Measurements from ENCODE around the gene KRT38.
"Not testable (repeated sequence)": the region's sequence is repeated elsewhere in the genome, so short reads cannot be mapped to it uniquely, and the experiment has no call there.

KRT38 gene

GRCh38 chr17:41457676-41458075 lies 16.9 kb upstream of the KRT38 start:
- DNase-seq, result no peak

GRCh38 chr17:41456204-41456603 lies 15.4 kb upstream of the KRT38 start:
- no peak for DNase-seq

DNA sequence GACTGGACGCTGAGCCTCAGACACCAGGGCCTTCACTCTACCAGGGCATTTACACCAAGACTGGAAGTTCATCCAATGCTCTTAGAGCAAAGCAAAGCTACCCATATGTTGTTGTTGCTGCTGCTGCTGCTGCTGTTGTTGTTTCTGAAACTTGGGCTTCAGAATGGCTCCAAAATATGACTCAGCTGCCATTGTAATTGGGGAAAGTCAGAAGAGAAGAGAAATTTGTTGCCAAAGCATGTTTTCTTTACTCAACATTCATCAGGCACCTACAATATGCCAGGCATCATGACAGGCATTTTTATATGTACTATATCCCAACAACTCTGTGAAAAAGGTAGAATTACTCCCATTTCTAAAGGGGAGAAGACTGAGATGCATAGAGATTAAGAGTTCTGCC lies 14.5 kb upstream of the KRT38 start:
- no peak for DNase-seq

- DNase-seq, result no peak
Observed at GRCh38 chr17:41453066-41453465, 12.3 kb upstream of the KRT38 start.

DNA sequence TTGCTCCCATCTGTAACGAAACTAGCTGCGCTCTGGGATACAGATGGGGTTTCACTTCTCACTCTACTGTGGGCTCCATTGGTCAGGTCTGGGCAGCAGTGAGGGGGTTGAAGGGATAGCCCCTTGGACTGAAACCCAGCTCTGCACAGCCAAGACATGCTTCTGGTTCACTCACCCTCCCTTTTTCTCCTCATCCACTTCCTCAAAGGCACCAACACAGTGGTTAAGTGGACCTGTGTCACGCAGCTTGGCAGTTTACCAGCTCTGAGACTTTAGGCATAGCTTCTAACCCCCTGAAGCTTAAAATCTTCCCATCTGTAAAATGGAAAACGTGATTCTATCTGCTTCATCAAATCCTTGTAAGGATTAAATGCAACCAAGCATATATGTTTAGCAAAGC lies 11.5 kb upstream of the KRT38 start:
- no peak for DNase-seq

DNA sequence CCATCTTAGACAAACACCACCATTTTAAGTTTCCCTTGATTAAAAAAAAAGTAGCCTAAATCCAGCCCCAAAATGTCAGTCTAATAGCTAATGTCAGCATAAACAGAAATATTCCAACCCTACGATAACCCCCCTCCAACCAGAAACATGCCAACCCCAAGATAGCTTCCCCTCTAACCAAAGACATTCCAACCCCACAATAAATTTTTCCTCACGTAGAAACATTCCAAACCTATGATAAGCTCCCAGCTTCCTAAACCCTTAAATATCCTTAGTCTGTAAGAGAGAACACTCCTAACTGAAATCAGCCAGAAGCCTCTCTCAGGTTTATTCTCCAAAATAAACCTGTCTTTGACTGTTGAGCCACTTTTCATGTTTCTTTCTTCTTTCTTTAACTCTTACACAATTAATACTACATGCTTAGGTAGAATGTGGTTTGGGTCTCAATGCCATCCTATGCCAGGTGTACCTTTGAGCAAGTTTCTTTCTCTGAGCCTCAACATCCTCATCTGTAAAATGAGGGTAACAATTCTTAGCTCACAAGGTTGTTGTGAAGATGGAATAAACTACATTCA lies 10.5 kb upstream of the KRT38 start:
- no peak for DNase-seq

- no peak for DNase-seq
Observed at GRCh38 chr17:41449008-41449407, 8.2 kb upstream of the KRT38 start.

- DNase-seq, result no peak
Observed at GRCh38 chr17:41448506-41448905, 7.7 kb upstream of the KRT38 start.

DNA sequence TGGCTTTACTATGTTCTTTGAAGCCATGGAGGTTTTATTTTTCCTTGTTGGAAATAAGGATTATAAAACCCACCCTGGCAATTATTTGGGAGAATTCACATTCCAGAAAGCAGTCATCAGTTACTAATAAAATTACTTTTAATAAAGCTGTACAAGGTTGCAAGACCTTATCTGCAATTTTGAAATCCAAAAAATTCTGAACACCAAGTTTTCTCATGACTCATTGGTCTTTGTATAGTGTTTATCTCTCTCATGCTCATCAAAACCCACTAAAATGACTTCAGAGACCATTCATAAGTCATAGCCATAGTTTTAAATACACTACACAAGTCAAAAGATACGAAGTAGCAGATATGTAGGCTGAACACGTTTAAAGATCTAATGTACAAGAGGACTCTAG lies 6.0 kb upstream of the KRT38 start:
- no peak for DNase-seq

- no peak for DNase-seq
Observed at GRCh38 chr17:41444640-41445039, 3.9 kb upstream of the KRT38 start.

GRCh38 chr17:41444186-41444585 lies 3.4 kb upstream of the KRT38 start:
- no peak for DNase-seq

- DNase-seq, result no peak
Observed at GRCh38 chr17:41442739-41443138, 2.0 kb upstream of the KRT38 start.

DNA sequence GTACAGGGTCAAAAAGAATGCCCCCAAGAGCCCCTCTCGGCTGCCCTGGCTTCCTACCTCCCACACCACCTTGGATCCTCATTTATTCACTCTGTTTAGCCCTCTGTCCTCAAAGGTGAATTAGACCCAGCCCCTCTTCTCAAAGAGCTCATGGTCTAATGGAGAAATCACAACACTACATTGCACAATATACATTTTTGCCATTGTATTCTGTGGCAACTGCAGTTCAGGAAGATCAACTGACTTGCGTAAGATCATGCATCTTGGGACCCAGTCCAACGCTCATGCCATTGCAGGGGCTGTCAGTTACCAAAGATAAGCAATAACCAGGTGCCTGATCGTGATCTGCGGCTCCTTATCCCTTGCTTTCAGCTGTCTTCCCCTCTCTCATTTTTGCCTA lies 1.4 kb downstream of the KRT38 start:
- DNase-seq, result no peak

DNA sequence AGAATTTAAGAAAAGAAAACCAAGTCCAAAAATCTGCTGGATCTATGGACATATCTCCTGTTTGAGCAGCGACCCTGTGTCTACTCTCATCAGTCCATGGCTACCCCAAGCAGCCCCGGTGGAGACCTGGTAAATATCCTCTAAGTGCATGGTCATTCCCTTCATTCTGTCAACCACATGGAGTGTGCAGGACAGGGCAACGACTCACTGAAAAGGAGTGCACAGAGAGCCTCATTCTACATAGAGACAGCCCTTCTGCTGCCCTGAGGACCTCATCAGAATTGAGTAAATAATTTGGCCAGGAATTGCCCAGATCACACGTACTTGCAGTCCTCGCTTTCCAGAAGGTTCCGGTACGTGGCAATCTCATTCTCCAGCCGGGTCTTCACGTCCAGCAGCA lies 3.0 kb downstream of the KRT38 start:
- no peak for DNase-seq

DNA sequence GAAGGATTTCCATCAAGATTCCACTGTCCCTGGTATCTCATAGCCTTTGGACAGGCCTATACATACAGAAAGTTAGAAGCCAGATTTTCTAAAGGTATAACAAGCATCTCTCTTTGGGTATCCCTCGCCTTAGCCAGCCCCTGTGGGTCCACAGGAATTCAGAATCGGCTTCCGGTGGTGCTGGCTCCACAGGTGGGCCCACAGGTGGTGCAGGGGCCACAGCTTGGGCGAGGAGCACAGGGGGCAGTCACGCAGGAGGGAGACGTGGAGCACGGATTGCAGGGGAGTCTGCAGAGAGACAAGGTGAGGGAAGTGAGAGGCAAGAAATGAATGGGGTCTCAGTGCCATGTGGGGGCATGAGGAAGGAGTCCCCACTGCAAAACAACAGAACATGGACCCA lies 3.5 kb downstream of the KRT38 start:
- DNase-seq, result no peak

DNA sequence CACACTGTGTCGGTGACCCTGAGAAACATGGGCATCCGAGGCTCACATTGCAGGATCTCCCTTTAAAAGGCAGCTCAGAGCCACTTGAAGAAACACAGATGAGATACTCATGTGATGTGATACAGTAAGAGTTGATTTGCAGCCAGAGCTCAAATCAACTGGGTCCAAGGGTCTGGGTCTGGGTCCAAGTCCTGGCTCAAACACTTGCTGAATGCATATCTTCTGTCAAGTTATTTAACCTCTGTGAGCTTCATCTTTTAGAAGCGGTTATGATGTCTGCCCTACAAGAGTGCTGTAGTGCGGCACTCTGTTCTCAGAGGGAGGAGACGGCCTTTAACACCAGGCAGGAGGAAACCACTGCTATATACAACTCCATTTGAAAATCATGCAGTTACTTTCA lies 6.4 kb downstream of the KRT38 start:
- no peak for DNase-seq

DNA sequence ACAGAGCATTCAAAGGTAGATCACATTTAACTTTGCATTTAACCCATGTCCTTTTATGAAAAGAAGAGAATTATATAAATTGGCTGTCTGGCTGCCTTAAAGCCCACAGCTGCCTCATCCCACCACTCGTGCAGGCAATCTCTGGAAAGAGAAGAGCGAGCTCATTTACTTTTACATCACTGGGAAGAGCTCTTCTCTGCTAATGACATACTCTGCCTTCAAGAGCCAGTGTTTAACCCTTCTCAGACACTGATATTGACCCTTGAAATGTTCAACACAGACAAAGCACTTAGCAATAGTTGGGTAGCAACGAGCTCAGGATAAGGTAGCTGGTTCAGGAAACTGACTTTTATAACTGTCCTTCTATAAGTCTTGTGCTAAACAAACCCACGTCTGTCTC lies 6.8 kb downstream of the KRT38 start:
- no peak for DNase-seq

GRCh38 chr17:41433586-41433985 lies 7.2 kb downstream of the KRT38 start:
- no peak for DNase-seq

DNA sequence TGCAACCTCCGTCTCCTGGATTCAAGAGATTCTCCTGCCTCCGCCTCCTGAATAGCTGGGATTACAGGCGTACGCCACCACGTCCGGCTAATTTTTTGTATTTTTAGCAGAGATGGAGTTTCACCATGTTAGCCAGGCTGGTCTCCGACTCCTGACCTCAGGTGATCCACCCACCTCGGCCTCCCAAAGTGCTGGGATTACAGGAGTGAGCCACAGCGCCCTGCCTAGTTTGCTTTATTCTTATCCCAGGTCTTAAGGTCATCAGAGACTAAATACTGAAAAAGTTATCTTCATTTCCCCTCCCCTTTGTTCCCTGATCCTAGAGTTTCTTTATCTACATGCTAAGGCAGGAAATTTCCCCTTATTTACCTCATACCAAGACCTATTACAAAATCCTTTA lies 10.4 kb downstream of the KRT38 start:
- DNase-seq, result not testable (repeated sequence)

DNA sequence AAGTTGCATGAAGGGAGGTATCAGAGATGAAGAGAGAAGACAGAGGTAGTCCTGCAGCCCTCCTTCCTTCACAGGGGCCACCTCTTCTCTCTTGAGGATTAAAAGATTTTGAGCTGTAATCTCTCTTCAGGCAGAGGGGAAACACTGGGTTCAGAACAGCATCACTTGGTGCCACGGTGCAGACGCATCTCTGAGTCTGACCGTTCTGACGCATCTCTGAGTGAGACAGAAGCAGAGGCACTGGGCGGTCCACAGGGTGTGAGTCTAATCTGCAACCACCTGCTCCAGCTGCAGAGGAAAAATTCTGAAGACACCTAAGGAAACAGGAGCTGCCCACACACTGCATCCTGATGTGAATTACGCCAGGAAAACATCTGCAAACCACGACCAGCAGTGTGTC lies 11.1 kb downstream of the KRT38 start:
- no peak for DNase-seq

- DNase-seq, result no peak
Observed at GRCh38 chr17:41428591-41429291, 12.0 kb downstream of the KRT38 start.

DNA sequence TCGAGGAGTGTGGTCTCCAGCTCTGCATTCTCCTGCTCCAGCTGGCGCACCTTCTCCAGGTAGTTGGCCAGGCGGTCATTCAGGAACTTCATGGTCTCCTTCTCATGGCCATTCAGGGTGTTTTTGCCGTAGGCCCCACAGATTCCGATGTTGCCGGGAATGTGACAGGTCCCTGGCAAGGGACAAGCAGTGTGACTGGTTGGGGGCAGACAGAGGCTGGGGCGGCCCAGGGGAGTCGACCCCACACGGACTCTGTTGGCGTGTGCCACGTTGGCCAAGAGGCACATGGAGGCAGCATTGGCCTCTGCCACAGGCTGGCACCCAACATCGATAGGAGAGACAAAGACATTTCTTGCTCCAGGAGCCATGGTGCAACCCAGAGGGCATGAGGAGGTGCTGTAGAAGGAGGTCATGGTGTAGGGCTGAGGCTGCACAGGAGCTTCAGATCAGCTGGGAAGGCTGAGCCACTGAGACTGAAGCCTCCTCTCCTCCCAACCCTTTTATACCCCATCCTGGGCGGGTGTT lies 16.6 kb downstream of the KRT38 start, which contains the start of gene KRT37:
Gene KRT37, minus strand, starts transcription at position 475 of the 525 bp plus-strand sequence. Its CDS starts 62 bp downstream, at position 413.
- DNase-seq, result no peak

- not testable (repeated sequence) for DNase-seq
Observed at GRCh38 chr17:41422586-41422985, 18.2 kb downstream of the KRT38 start.

- no peak for DNase-seq
Observed at GRCh38 chr17:41421617-41422016, 19.2 kb downstream of the KRT38 start.

GRCh38 chr17:41421116-41421515 lies 19.7 kb downstream of the KRT38 start:
- no peak for DNase-seq

All from NCI-H1436 (cell line).